DOHH2 (cell line): Measurements from ENCODE around the gene ACAN.

ENCODE experiments used
- EZH2phosphoT487 ChIP-seq: fragments of 200-600 bp; sonication (generic); IDR thresholded peaks from 2 replicates; pipeline ENCODE4 v1.6.1; 2017; ENCODE audit warnings: borderline replicate concordance, mild to moderate bottlenecking, antibody characterized with exemption, low read length, moderate library complexity, mixed read lengths
- TF ChIP-seq, protein P1 (sequence below): fragments of 200-600 bp; sonication (generic); IDR thresholded peaks from one replicate; pipeline ENCODE4 v1.5.1; 2014; ENCODE audit warnings: antibody characterized with exemption, mild to moderate bottlenecking, low read depth, low read length; ENCODE audit not compliant: poor library complexity, severe bottlenecking

GRCh38 chr15:88902221-88902835 is 99.1 kb downstream of the ACAN start:
- no peak for TF ChIP-seq EZH2phosphoT487
- TF ChIP-seq, protein P1, sequence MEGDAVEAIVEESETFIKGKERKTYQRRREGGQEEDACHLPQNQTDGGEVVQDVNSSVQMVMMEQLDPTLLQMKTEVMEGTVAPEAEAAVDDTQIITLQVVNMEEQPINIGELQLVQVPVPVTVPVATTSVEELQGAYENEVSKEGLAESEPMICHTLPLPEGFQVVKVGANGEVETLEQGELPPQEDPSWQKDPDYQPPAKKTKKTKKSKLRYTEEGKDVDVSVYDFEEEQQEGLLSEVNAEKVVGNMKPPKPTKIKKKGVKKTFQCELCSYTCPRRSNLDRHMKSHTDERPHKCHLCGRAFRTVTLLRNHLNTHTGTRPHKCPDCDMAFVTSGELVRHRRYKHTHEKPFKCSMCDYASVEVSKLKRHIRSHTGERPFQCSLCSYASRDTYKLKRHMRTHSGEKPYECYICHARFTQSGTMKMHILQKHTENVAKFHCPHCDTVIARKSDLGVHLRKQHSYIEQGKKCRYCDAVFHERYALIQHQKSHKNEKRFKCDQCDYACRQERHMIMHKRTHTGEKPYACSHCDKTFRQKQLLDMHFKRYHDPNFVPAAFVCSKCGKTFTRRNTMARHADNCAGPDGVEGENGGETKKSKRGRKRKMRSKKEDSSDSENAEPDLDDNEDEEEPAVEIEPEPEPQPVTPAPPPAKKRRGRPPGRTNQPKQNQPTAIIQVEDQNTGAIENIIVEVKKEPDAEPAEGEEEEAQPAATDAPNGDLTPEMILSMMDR, result no peak
